HCT116 (cell line): ENCODE results near the gene NSMCE3. TPM values are rescaled to one million over a fixed set of nuclear protein-coding genes. Genes with fewer than 3 reads are reported as not detected.

Experiments
- ATAC-seq: fragments of 200-7000 bp; cut with Tn5 transposase; 2 replicates; pipeline ENCODE4 v1.9.1; 2020; ENCODE audit warnings: mild to moderate bottlenecking, moderate library complexity
- BruUV-seq: library from RNA; stranded (reverse); fragments of 400-500 nt; replicated peaks from 2 replicates; lab custom pipeline; 2021; lab: Mats Ljungman, UMichigan
- CTCF ChIA-PET: fragments of 300-600 bp; sonication (Branson Sonifier 250); formaldehyde crosslinking; loops from one replicate; lab custom pipeline; 2021; ENCODE audit warnings: antibody characterized with exemption; lab: Charles Lee
- POLR2A ChIA-PET: fragments of 300-600, 350-600 bp; sonication (Branson Sonifier 250); formaldehyde crosslinking; loops from one replicate; lab custom pipeline; 2021; ENCODE audit warnings: antibody characterized with exemption; lab: Charles Lee
- RAD21 ChIA-PET, 2 experiments: fragments of 300-600 bp; sonication (Branson Sonifier 250); formaldehyde crosslinking; loops; one replicate each; lab custom pipeline; 2023; ENCODE audit warnings: low total read pairs in 2 of 2; ENCODE audit not compliant: uncharacterized antibody in 2 of 2, unreplicated experiment in 2 of 2, low non-redundant PET in 1 of 2; lab: Charles Lee
- DNase-seq: peaks from one replicate; pipeline ENCODE4 v3.0.0-alpha.2; 2010; ENCODE audit warnings: low read depth, low spot score
- H2AFZ ChIP-seq: fragments of 200-600 bp; shearing (Covaris generic), sonication (generic); 2 replicates; pipeline ENCODE4 v1.6.1; 2017; ENCODE audit warnings: low read depth, mixed run types, mixed read lengths, antibody characterized with exemption, low read length; ENCODE audit not compliant: poor library complexity, severe bottlenecking
- H3K27ac ChIP-seq: 2 replicates; pipeline ENCODE4 v1.5.1; 2012; ENCODE audit warnings: low read depth, low read length
- H3K27me3 ChIP-seq: fragments of 200-600 bp; sonication (generic); 2 replicates; pipeline ENCODE4 v1.6.1; 2016; ENCODE audit warnings: mixed run types, low read length, mixed read lengths; ENCODE audit not compliant: insufficient read depth
- H3K36me3 ChIP-seq, 2 experiments: fragments of 200-500 bp in 1 of 2; fragments of 200-600 bp in 1 of 2; sonication (Bioruptor generic) in 1 of 2; sonication (generic) in 1 of 2; 2 replicates each; pipeline versions ENCODE4 v1.5.1 to v1.6.1; 2014 to 2016; ENCODE audit warnings: low read length in 2 of 2, inconsistent platforms in 1 of 2, mixed read lengths in 1 of 2, mixed run types in 1 of 2; ENCODE audit not compliant: insufficient read depth in 2 of 2, control insufficient read depth in 1 of 2
- H3K4me1 ChIP-seq, 2 experiments: fragments of 200-600 bp in 1 of 2; sonication (generic) in 1 of 2; 2 replicates each; pipeline versions ENCODE4 v1.5.1 to v1.6.1; 2012 to 2017; ENCODE audit warnings: low read length in 2 of 2, inconsistent platforms in 1 of 2, mild to moderate bottlenecking in 1 of 2, mixed read lengths in 1 of 2, mixed run types in 1 of 2, moderate library complexity in 1 of 2; ENCODE audit not compliant: insufficient read depth in 2 of 2, control insufficient read depth in 1 of 2
- H3K4me2 ChIP-seq: fragments of 200-600 bp; sonication (generic); 2 replicates; pipeline ENCODE4 v1.6.1; 2017; ENCODE audit warnings: mixed run types, low read length, mixed read lengths
- H3K4me3 ChIP-seq, 2 experiments: fragments of 200-600 bp in 1 of 2; sonication (generic) in 1 of 2; replicated peaks in 1 of 2; 2 replicates each; pipeline ENCODE4 v1.5.1; 2011 to 2016; ENCODE audit warnings: low read length in 2 of 2, control low read depth in 1 of 2, low read depth in 1 of 2, mild to moderate bottlenecking in 1 of 2, mixed read lengths in 1 of 2, mixed run types in 1 of 2
- H3K79me2 ChIP-seq: fragments of 200-600 bp; sonication (generic); 2 replicates; pipeline ENCODE4 v1.6.1; 2017; ENCODE audit warnings: mild to moderate bottlenecking, mixed run types, low read length, moderate library complexity, mixed read lengths; ENCODE audit not compliant: insufficient read depth
- H3K9ac ChIP-seq: fragments of 200-600 bp; sonication (generic); 2 replicates; pipeline ENCODE4 v1.6.1; 2016; ENCODE audit warnings: low read length, mixed read lengths
- H3K9me2 ChIP-seq: fragments of 200-600 bp; sonication (generic), shearing (Covaris generic); 2 replicates; pipeline ENCODE4 v1.6.1; 2017; ENCODE audit warnings: mixed run types, mild to moderate bottlenecking, moderate library complexity; ENCODE audit not compliant: insufficient read depth
- H3K9me3 ChIP-seq, 2 experiments: fragments of 200-500 bp in 1 of 2; fragments of 200-600 bp in 1 of 2; sonication (Bioruptor generic) in 1 of 2; sonication (generic) in 1 of 2; 2 replicates each; pipeline ENCODE4 v1.6.1; 2014 to 2017; ENCODE audit warnings: low read length in 2 of 2, mixed read lengths in 2 of 2, inconsistent platforms in 1 of 2, low read depth in 1 of 2, mild to moderate bottlenecking in 1 of 2, mixed run types in 1 of 2, moderate library complexity in 1 of 2; ENCODE audit not compliant: control insufficient read depth in 1 of 2, insufficient read depth in 1 of 2
- H4K20me1 ChIP-seq: fragments of 200-600 bp; sonication (generic), shearing (Covaris generic); 2 replicates; pipeline ENCODE4 v1.6.1; 2017; ENCODE audit warnings: mixed run types, mild to moderate bottlenecking, moderate library complexity; ENCODE audit not compliant: insufficient read depth
- EGR1 ChIP-seq: IDR thresholded peaks from 2 replicates; pipeline ENCODE4 v1.6.1; 2012; ENCODE audit warnings: low read depth
- ELF1 ChIP-seq: IDR thresholded peaks from 2 replicates; pipeline ENCODE4 v1.6.1; 2012; ENCODE audit warnings: low read depth, borderline replicate concordance
- EZH2phosphoT487 ChIP-seq: fragments of 200-600 bp; IDR thresholded peaks from 2 replicates; pipeline ENCODE4 v1.6.1; 2018; ENCODE audit warnings: antibody characterized with exemption, borderline replicate concordance
- FOSL1 ChIP-seq: IDR thresholded peaks from 2 replicates; pipeline ENCODE4 v1.6.1; 2012; ENCODE audit warnings: low read depth
- JUND ChIP-seq: IDR thresholded peaks from 2 replicates; pipeline ENCODE4 v1.6.1; 2012
- POLR2A ChIP-seq: IDR thresholded peaks from 2 replicates; pipeline ENCODE4 v1.7.0; 2011; ENCODE audit warnings: borderline replicate concordance; ENCODE audit not compliant: insufficient read depth, insufficient read length; ENCODE audit errors: extremely low read depth
- POLR2AphosphoS5 ChIP-seq: IDR thresholded peaks from 2 replicates; pipeline ENCODE4 v1.6.1; 2011; ENCODE audit warnings: mild to moderate bottlenecking, low read depth, low read length, moderate library complexity
- SIN3A ChIP-seq: IDR thresholded peaks from 2 replicates; pipeline ENCODE4 v1.6.1; 2012; ENCODE audit warnings: low read depth
- SRF ChIP-seq: IDR thresholded peaks from 2 replicates; pipeline ENCODE4 v1.6.1; 2012; ENCODE audit warnings: low read depth
- YY1 ChIP-seq: IDR thresholded peaks from 2 replicates; pipeline ENCODE4 v1.6.1; 2011; ENCODE audit warnings: low read length, low read depth, moderate library complexity, mild to moderate bottlenecking; ENCODE audit not compliant: insufficient replicate concordance; ENCODE audit errors: extremely low read depth
- ZFX ChIP-seq: fragments of 450-650 bp; IDR thresholded peaks from 2 replicates; pipeline ENCODE4 v1.6.1; 2017
- ZNF274 ChIP-seq: fragments of 200-500 bp; sonication (Bioruptor generic); IDR thresholded peaks from 2 replicates; pipeline ENCODE4 v1.6.1; 2014; ENCODE audit warnings: mild to moderate bottlenecking, low read depth, low read length, inconsistent platforms
- intact Hi-C: fragments of 100-400 bp; cut with micrococcal nuclease; formaldehyde crosslinking; loops from 2 replicates; pipeline ENCODE4 v1.10.0; 2022
- total RNA-seq: library from RNA; stranded (reverse); gene quantifications from one replicate; pipeline ENCODE4 v1.2.1, GENCODE V29; 2021; ENCODE audit not compliant: unreplicated experiment
- TF ChIP-seq, protein P1 (sequence below): IDR thresholded peaks from 2 replicates; pipeline ENCODE4 v1.6.1; 2012; ENCODE audit warnings: low read depth
- TF ChIP-seq, protein P2 (sequence below): IDR thresholded peaks from 2 replicates; pipeline ENCODE4 v1.6.1; 2012
- TF ChIP-seq, protein P3 (sequence below), 3 experiments: fragments of 200-600 bp in 1 of 3; sonication (generic) in 1 of 3; IDR thresholded peaks in 2 of 3; conservative IDR thresholded peaks in 1 of 3; 2 replicates each; pipeline ENCODE4 v1.5.1; 2012 to 2017; ENCODE audit warnings: low read depth in 2 of 3, low read length in 2 of 3, antibody characterized with exemption in 1 of 3, borderline replicate concordance in 1 of 3, control low read depth in 1 of 3, mild to moderate bottlenecking in 1 of 3, mixed read lengths in 1 of 3, mixed run types in 1 of 3, moderate library complexity in 1 of 3; ENCODE audit not compliant: insufficient read depth in 1 of 3
- TF ChIP-seq, protein P4 (sequence below): IDR thresholded peaks from 2 replicates; pipeline ENCODE4 v1.6.1; 2011; ENCODE audit warnings: mild to moderate bottlenecking, low read length, moderate library complexity; ENCODE audit not compliant: insufficient replicate concordance; ENCODE audit errors: extremely low read depth
- TF ChIP-seq, protein P5 (sequence below): IDR thresholded peaks from 2 replicates; pipeline ENCODE4 v1.6.1; 2012

NSMCE3 gene
- total RNA-seq, 1 experiment from 2014 or later, result 5.7 TPM

DNA sequence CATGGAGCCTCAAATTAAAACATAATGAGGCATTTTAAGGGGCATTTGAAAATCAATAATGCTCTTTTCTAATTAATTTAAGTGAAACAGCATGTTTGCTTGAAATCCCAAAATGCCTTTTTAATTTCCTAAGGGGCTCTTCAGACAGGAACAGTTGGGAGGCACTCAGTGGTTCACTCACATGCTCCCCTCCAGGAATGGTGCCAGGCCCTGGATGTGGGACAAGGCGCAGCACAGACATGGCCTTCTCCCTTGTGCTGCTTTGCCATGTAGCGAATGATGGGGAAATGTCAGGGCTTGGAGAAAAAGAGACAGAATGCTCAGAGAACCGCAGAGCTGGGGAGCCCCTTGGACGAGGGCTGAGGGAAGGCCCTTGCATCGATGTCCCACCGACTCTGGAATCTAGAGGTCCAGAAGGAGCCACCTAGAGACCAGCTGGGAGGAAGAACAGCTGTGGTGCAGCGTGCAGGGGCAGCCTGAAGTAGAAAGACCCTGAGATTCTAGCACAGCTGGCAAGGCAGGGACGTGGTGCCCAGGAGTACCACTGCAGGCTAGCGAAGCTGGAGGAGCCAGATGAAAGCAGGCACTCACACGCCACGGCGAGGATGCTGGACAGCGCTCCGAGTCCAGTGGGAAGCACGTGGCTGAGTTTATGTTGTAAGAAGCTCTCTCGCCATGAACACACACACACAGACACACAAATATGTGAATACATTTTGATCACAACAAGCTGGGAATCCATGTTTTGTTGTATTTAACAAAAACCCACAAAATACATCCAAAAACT is 27.0 kb downstream of the NSMCE3 start:
- intact Hi-C loops, result no loop called here
- no peaks in the 10 kb centered on the region for H3K9me2 ChIP-seq
- H2AFZ ChIP-seq, result no peak overlapping the region
- CTCF ChIA-PET, result no interaction called here
- no peak overlapping the region for H3K4me2 ChIP-seq
- no peak overlapping the region for H3K27ac ChIP-seq
- H3K9ac ChIP-seq, result no peak overlapping the region
- no peak for ATAC-seq
- BruUV-seq, result no TSS peak
- H4K20me1 ChIP-seq, result no peaks in the 10 kb centered on the region
- H3K27me3 ChIP-seq, result peaks cover 14% of the 10 kb centered on the region
- no peak overlapping the region for H3K4me3 ChIP-seq
- H3K79me2 ChIP-seq, result no peaks in the 10 kb centered on the region
- H3K4me1 ChIP-seq, result no peaks in the 10 kb centered on the region
- no peaks in the 10 kb centered on the region for H3K36me3 ChIP-seq
- no peaks in the 10 kb centered on the region for H3K9me3 ChIP-seq
- POLR2A ChIA-PET, result no interaction called here
- no peak for TF ChIP-seq JUND
- TF ChIP-seq SIN3A, result no peak
- no peak for TF ChIP-seq SRF
- TF ChIP-seq POLR2AphosphoS5, result no peak
- no peak for TF ChIP-seq ELF1
- TF ChIP-seq, protein P1, sequence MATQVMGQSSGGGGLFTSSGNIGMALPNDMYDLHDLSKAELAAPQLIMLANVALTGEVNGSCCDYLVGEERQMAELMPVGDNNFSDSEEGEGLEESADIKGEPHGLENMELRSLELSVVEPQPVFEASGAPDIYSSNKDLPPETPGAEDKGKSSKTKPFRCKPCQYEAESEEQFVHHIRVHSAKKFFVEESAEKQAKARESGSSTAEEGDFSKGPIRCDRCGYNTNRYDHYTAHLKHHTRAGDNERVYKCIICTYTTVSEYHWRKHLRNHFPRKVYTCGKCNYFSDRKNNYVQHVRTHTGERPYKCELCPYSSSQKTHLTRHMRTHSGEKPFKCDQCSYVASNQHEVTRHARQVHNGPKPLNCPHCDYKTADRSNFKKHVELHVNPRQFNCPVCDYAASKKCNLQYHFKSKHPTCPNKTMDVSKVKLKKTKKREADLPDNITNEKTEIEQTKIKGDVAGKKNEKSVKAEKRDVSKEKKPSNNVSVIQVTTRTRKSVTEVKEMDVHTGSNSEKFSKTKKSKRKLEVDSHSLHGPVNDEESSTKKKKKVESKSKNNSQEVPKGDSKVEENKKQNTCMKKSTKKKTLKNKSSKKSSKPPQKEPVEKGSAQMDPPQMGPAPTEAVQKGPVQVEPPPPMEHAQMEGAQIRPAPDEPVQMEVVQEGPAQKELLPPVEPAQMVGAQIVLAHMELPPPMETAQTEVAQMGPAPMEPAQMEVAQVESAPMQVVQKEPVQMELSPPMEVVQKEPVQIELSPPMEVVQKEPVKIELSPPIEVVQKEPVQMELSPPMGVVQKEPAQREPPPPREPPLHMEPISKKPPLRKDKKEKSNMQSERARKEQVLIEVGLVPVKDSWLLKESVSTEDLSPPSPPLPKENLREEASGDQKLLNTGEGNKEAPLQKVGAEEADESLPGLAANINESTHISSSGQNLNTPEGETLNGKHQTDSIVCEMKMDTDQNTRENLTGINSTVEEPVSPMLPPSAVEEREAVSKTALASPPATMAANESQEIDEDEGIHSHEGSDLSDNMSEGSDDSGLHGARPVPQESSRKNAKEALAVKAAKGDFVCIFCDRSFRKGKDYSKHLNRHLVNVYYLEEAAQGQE, result no peak
- TF ChIP-seq ZNF274, result no peak
- no peak for TF ChIP-seq YY1
- TF ChIP-seq, protein P2, sequence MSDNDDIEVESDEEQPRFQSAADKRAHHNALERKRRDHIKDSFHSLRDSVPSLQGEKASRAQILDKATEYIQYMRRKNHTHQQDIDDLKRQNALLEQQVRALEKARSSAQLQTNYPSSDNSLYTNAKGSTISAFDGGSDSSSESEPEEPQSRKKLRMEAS, result no peak
- no peak for TF ChIP-seq EZH2phosphoT487
- TF ChIP-seq FOSL1, result no peak
- TF ChIP-seq, protein P3, sequence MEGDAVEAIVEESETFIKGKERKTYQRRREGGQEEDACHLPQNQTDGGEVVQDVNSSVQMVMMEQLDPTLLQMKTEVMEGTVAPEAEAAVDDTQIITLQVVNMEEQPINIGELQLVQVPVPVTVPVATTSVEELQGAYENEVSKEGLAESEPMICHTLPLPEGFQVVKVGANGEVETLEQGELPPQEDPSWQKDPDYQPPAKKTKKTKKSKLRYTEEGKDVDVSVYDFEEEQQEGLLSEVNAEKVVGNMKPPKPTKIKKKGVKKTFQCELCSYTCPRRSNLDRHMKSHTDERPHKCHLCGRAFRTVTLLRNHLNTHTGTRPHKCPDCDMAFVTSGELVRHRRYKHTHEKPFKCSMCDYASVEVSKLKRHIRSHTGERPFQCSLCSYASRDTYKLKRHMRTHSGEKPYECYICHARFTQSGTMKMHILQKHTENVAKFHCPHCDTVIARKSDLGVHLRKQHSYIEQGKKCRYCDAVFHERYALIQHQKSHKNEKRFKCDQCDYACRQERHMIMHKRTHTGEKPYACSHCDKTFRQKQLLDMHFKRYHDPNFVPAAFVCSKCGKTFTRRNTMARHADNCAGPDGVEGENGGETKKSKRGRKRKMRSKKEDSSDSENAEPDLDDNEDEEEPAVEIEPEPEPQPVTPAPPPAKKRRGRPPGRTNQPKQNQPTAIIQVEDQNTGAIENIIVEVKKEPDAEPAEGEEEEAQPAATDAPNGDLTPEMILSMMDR (IDR thresholded peaks at IDR 0.05 in 2 of 3, conservative IDR thresholded peaks at IDR 0.05 in 1 of 3; ENCODE audit: borderline replicate concordance in 1 of 3, insufficient read depth in 1 of 3, low read depth in 2 of 3, low read length in 2 of 3), result no peak
- TF ChIP-seq, protein P4, sequence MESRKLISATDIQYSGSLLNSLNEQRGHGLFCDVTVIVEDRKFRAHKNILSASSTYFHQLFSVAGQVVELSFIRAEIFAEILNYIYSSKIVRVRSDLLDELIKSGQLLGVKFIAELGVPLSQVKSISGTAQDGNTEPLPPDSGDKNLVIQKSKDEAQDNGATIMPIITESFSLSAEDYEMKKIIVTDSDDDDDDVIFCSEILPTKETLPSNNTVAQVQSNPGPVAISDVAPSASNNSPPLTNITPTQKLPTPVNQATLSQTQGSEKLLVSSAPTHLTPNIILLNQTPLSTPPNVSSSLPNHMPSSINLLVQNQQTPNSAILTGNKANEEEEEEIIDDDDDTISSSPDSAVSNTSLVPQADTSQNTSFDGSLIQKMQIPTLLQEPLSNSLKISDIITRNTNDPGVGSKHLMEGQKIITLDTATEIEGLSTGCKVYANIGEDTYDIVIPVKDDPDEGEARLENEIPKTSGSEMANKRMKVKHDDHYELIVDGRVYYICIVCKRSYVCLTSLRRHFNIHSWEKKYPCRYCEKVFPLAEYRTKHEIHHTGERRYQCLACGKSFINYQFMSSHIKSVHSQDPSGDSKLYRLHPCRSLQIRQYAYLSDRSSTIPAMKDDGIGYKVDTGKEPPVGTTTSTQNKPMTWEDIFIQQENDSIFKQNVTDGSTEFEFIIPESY, result no peak
- TF ChIP-seq POLR2A, result no peak
- no peak for TF ChIP-seq ZFX
- TF ChIP-seq EGR1, result no peak
- TF ChIP-seq, protein P5, sequence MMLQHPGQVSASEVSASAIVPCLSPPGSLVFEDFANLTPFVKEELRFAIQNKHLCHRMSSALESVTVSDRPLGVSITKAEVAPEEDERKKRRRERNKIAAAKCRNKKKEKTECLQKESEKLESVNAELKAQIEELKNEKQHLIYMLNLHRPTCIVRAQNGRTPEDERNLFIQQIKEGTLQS, result no peak
- RAD21 ChIA-PET, result no interaction called here
- no peak for DNase-seq
